HG03521 (cell line): ENCODE data around the gene ZHX3.
A peak's percentile ranks its signal among the peaks of the same experiment; 100 is the strongest.

ENCODE experiments used
- ATAC-seq: cut with Tn5 transposase; IDR thresholded peaks from one replicate; pipeline ENCODE4 v1.9.1; 2021; ENCODE audit warnings: mild to moderate bottlenecking, moderate library complexity; ENCODE audit not compliant: unreplicated experiment

The ZHX3 gene

GRCh38 chr20:41175201-41175651 lies 142.3 kb downstream of the ZHX3 start:
- no peak for ATAC-seq

GRCh38 chr20:41174782-41175181 lies 142.7 kb downstream of the ZHX3 start:
- ATAC-seq = no peak

- ATAC-seq = no peak
Measured at GRCh38 chr20:41174373-41174772, 143.2 kb downstream of the ZHX3 start.

GRCh38 chr20:41173791-41174341 lies 143.7 kb downstream of the ZHX3 start:
- ATAC-seq = no peak

- ATAC-seq = peak; percentile 50
Measured at GRCh38 chr20:41173161-41173721, 144.3 kb downstream of the ZHX3 start.

GRCh38 chr20:41172296-41173140 lies 145.0 kb downstream of the ZHX3 start:
- no peak for ATAC-seq

GRCh38 chr20:41171736-41172295 lies 145.7 kb downstream of the ZHX3 start:
- no peak for ATAC-seq

GRCh38 chr20:41170386-41171105 lies 147.0 kb downstream of the ZHX3 start:
- ATAC-seq = no peak

- no peak for ATAC-seq
Measured at GRCh38 chr20:41169791-41170351, 147.7 kb downstream of the ZHX3 start.

GRCh38 chr20:41169162-41169690 lies 148.3 kb downstream of the ZHX3 start:
- ATAC-seq = no peak

GRCh38 chr20:41168281-41169161 lies 149.0 kb downstream of the ZHX3 start:
- ATAC-seq = no peak

GRCh38 chr20:41167481-41168253 lies 149.9 kb downstream of the ZHX3 start:
- ATAC-seq = no peak

- ATAC-seq = no peak
Measured at GRCh38 chr20:41167118-41167470, 150.4 kb downstream of the ZHX3 start.

GRCh38 chr20:41166201-41167117 lies 151.1 kb downstream of the ZHX3 start:
- no peak for ATAC-seq

- no peak for ATAC-seq
Measured at GRCh38 chr20:41165001-41165882, 152.3 kb downstream of the ZHX3 start.

GRCh38 chr20:41163821-41164220 lies 153.7 kb downstream of the ZHX3 start:
- ATAC-seq = no peak

GRCh38 chr20:41162396-41162795 lies 155.1 kb downstream of the ZHX3 start:
- ATAC-seq = no peak
